ENCODE data around the gene DEFB115. TPM values are rescaled to one million over a fixed set of nuclear protein-coding genes. Genes with fewer than 3 reads are reported as not detected.

The DEFB115 gene
- not detected for polyA plus RNA-seq (2012; ENCODE audit: insufficient read depth, insufficient read length, low read depth)

- Histone ChIP-seq H3K36me3 (no peaks in the 10 kb centered on the region), H3K27me3 (no peaks in the 10 kb centered on the region), H3K4me3 (ENCODE audit: low read depth, low read length) (no peak within 1 kb of the TSS), H3K4me1 (no peaks in the 10 kb centered on the region), H3K9me3 (no peaks in the 10 kb centered on the region)
- DNase-seq = no peak
- no peak for TF ChIP-seq CTCF (IDR thresholded peaks at IDR 0.05; ENCODE audit: low read depth, low read length)
Measured at GRCh38 chr20:31257364-31257763, at the start of gene DEFB115. Gene DEFB115 (plus strand): TSS chr20:31257664. CDS start chr20:31257664, 0 bp downstream.

GRCh38 chr20:31236953-31237352 is 20.5 kb upstream of the DEFB115 start:
- DNase-seq = no peak
- H3K27me3 ChIP-seq = no peaks in the 10 kb centered on the region
- no peak for TF ChIP-seq CTCF (IDR thresholded peaks at IDR 0.05; ENCODE audit: low read depth, low read length)
- H3K4me1 ChIP-seq = no peaks in the 10 kb centered on the region
- H3K4me3 ChIP-seq (ENCODE audit: low read depth, low read length) = no peak overlapping the region
- no peaks in the 10 kb centered on the region for H3K36me3 ChIP-seq
- H3K9me3 ChIP-seq = peaks cover 9% of the 10 kb centered on the region

DNA sequence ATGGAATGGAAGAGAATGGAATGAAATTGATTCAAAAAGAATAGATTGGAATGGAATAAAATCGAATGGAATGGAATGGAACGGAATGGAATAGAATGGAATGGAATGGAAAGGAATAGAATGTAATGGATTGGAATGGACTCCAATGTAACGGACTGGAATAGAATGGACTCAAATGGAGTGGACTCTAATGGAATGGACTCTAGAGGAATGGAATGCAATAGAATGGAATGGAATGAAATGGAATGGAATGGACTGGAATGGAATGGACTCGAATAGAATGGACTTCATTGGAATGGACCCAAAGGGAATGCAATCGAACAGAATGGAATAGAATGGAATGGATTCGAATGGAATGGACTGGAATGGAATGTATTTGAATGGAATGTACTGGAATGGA is 19.7 kb upstream of the DEFB115 start:
- Histone ChIP-seq H3K27me3 (no peaks in the 10 kb centered on the region), H3K4me1 (no peaks in the 10 kb centered on the region), H3K4me3 (ENCODE audit: low read depth, low read length) (no peak overlapping the region), H3K36me3 (no peaks in the 10 kb centered on the region), H3K9me3 (peaks cover 9% of the 10 kb centered on the region)
- no peak for DNase-seq
- no peak for TF ChIP-seq CTCF (IDR thresholded peaks at IDR 0.05; ENCODE audit: low read depth, low read length)

DNA sequence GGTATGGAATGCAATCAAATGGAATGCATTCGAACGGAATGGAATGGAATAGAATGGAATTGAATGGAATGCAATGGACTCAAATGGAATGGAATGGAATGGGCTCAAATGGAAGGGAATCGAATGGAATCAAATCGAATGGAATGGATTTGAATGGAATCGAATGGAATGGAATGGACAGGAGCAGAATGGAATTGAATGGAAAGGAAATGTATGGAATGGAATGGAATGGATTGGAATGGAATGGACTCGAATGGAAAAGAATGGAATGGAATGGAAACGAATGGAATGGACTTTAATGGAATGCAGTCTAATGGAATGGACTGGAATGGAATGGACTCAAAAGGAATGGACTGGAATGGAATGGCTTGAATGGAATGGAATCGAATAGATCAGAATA is 18.3 kb upstream of the DEFB115 start:
- DNase-seq = no peak
- Histone ChIP-seq H3K27me3 (no peaks in the 10 kb centered on the region), H3K4me3 (ENCODE audit: low read depth, low read length) (no peak overlapping the region), H3K9me3 (peaks cover 16% of the 10 kb centered on the region), H3K36me3 (no peaks in the 10 kb centered on the region), H3K4me1 (no peaks in the 10 kb centered on the region)
- TF ChIP-seq CTCF (IDR thresholded peaks at IDR 0.05; ENCODE audit: low read depth, low read length) = no peak

- TF ChIP-seq CTCF (IDR thresholded peaks at IDR 0.05; ENCODE audit: low read depth, low read length) = no peak
- Histone ChIP-seq H3K4me1 (no peaks in the 10 kb centered on the region), H3K9me3 (no peaks in the 10 kb centered on the region), H3K27me3 (no peaks in the 10 kb centered on the region), H3K4me3 (ENCODE audit: low read depth, low read length) (no peak overlapping the region), H3K36me3 (no peaks in the 10 kb centered on the region)
- no peak for DNase-seq
Measured at GRCh38 chr20:31256959-31257358, 505 bp upstream of the DEFB115 start.

DNA sequence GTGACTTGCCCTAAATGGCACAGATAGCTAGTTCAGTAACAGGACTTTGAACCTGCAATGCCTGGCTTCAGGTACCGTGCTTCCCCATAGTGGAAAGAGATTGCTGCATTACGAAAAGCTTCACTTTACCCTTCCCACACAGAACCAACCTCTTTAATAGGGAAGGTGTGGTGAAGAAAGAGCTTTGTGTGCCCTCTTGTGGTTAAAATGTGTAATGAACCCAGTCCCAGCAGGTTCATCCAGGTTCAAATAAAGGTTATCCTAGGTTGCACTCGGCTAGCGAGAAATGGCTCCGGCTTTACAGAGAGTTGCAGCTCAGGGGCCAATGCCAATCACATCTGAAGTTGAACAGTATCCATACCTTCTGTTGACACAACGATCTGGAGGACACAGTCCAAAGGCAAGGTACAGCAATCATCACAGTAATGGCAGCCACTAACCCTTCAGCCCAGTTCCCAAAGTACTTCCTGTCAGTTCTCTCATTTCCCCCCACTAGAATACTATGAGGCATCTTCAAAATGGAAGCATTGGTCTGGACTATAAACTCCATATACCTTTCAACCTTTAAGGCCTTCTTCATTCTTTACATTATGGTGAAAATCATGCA is 3.0 kb downstream of the DEFB115 start:
- H3K4me1 ChIP-seq = no peaks in the 10 kb centered on the region
- no peak for DNase-seq
- no peaks in the 10 kb centered on the region for H3K9me3 ChIP-seq
- peak; percentile 76 for TF ChIP-seq CTCF (IDR thresholded peaks at IDR 0.05; ENCODE audit: low read depth, low read length)
- no peaks in the 10 kb centered on the region for H3K27me3 ChIP-seq
- H3K36me3 ChIP-seq = no peaks in the 10 kb centered on the region
- no peak overlapping the region for H3K4me3 ChIP-seq (ENCODE audit: low read depth, low read length)

All from BE2C (cell line).